ENCODE results near the gene REV3L. TPM values are rescaled to one million over a fixed set of nuclear protein-coding genes. Genes with fewer than 3 reads are reported as not detected.

Gene REV3L
- total and polyA plus RNA-seq, 4 donors = 3.8 to 17.7 (median 11.2) TPM

GRCh38 chr6:111484633-111484930, 1.6 kb upstream of the REV3L start:
- Histone ChIP-seq H3K36me3 (ENCODE audit: control insufficient read depth in 4 of 4, insufficient read depth in 3 of 4, low read depth in 1 of 4, low read length in 3 of 4) (no peaks in the 10 kb centered on the region), H3K9me3 (ENCODE audit: control insufficient read depth in 4 of 4, low read length in 3 of 4) (no peaks in the 10 kb centered on the region), H3K9ac (ENCODE audit: low read depth in 1 of 2, low read length in 2 of 2) (peak overlapping the region; percentile 67 to 90), H3K4me1 (ENCODE audit: control insufficient read depth in 4 of 4, insufficient read depth in 4 of 4, low read length in 3 of 4) (peaks cover 0 to 14% (median 12%) of the 10 kb centered on the region in 4 donors), H3K27me3 (ENCODE audit: control insufficient read depth in 4 of 4, insufficient read depth in 4 of 4, low read length in 3 of 4) (no peaks in the 10 kb centered on the region), H3K4me3 (ENCODE audit: low read depth in 1 of 3, low read length in 3 of 3) (peak overlapping the region in 2 of 3 donors; percentile 78 to 94), H3K27ac (ENCODE audit: low read depth in 1 of 2, low read length in 2 of 2) (peak overlapping the region; percentile 98 to 99)
- 31% methylated on average over 8 of the region's 8 CpGs for WGBS
- no peak for DNase-seq (ENCODE audit: low spot score)
- TF ChIP-seq ATF3 (IDR thresholded peaks at IDR 0.05) = no peak

GRCh38 chr6:111483736-111484632, 966 bp upstream of the REV3L start:
- no peaks in the 10 kb centered on the region for H3K36me3 ChIP-seq (ENCODE audit: control insufficient read depth in 4 of 4, insufficient read depth in 3 of 4, low read depth in 1 of 4, low read length in 3 of 4)
- peaks cover 0 to 14% (median 12%) of the 10 kb centered on the region in 4 donors for H3K4me1 ChIP-seq (ENCODE audit: control insufficient read depth in 4 of 4, insufficient read depth in 4 of 4, low read length in 3 of 4)
- H3K9ac ChIP-seq (ENCODE audit: low read depth in 1 of 2, low read length in 2 of 2) = peak overlapping the region; percentile 67 to 90
- TF ChIP-seq REST (IDR thresholded peaks at IDR 0.05) = peak; percentile 28
- no peak for TF ChIP-seq ZBTB33 (IDR thresholded peaks at IDR 0.05)
- TF ChIP-seq YY1 (IDR thresholded peaks at IDR 0.05) = peak; percentile 30
- peak; percentile 20 to 26 for TF ChIP-seq JUND (IDR thresholded peaks at IDR 0.05)
- peak; percentile 66 for TF ChIP-seq NR2F2 (IDR thresholded peaks at IDR 0.05)
- TF ChIP-seq TAF1 (conservative IDR thresholded peaks at IDR 0.05) = peak; percentile 49
- no peak for TF ChIP-seq ATF3 (IDR thresholded peaks at IDR 0.05)
- TF ChIP-seq FOXA1 (IDR thresholded peaks at IDR 0.05) = no peak
- TF ChIP-seq EGR1 (IDR thresholded peaks at IDR 0.05; ENCODE audit: low read depth in 2 of 2) = no peak
- no peak for TF ChIP-seq HNF4G (IDR thresholded peaks at IDR 0.05)
- no peak for TF ChIP-seq FOXA2 (IDR thresholded peaks at IDR 0.05)
- TF ChIP-seq CTCF (IDR thresholded peaks at IDR 0.05; ENCODE audit: low read depth, low read length, missing input control) = no peak
- TF ChIP-seq RXRA (IDR thresholded peaks at IDR 0.05) = peak; percentile 54 to 79
- TF ChIP-seq MAX (IDR thresholded peaks at IDR 0.05) = peak; percentile 90
- TF ChIP-seq HNF4A (conservative IDR thresholded peaks at IDR 0.05) = peak; percentile 19 to 33
- TF ChIP-seq SP1 (IDR thresholded peaks at IDR 0.05) = peak; percentile 75
- TF ChIP-seq GABPA (IDR thresholded peaks at IDR 0.05 in 1 of 2, conservative IDR thresholded peaks at IDR 0.05 in 1 of 2) = no peak
- peak; percentile 51 to 59 for TF ChIP-seq RAD21 (IDR thresholded peaks at IDR 0.05)
- H3K4me3 ChIP-seq (ENCODE audit: low read depth in 1 of 3, low read length in 3 of 3) = peak overlapping the region; percentile 78 to 94 (median 82)
- under 1% methylated on average over 66 of the region's 66 CpGs for WGBS
- peak overlapping the region; percentile 98 to 99 for H3K27ac ChIP-seq (ENCODE audit: low read depth in 1 of 2, low read length in 2 of 2)
- no peaks in the 10 kb centered on the region for H3K9me3 ChIP-seq (ENCODE audit: control insufficient read depth in 4 of 4, low read length in 3 of 4)
- no peaks in the 10 kb centered on the region for H3K27me3 ChIP-seq (ENCODE audit: control insufficient read depth in 4 of 4, insufficient read depth in 4 of 4, low read length in 3 of 4)
- DNase-seq (ENCODE audit: low spot score) = peak; percentile 83
